Spleen (tissue), 7 donors: Measurements from ENCODE around the gene ADAMTS14.

Experiments used
- CTCF ChIP-seq, 11 experiments: fragments of 200-600 bp in 7 of 11; fragments of 450-650 bp in 4 of 11; sonication (generic) in 4 of 11; IDR thresholded peaks in 8 of 11; conservative IDR thresholded peaks in 3 of 11; 1 replicate in 7 of 11; 2 replicates in 4 of 11; pipeline versions ENCODE4 v1.4.0 to v1.8.0; 2016 to 2021; ENCODE audit warnings: antibody characterized with exemption in 11 of 11, inconsistent platforms in 4 of 11, mild to moderate bottlenecking in 1 of 11
- POLR2A ChIP-seq, 3 donors: fragments of 450-650 bp; IDR thresholded peaks; one replicate each; pipeline ENCODE4 v1.5.1; 2017; ENCODE audit warnings: antibody characterized with exemption in 3 of 3, mild to moderate bottlenecking in 1 of 3
- POLR2AphosphoS5 ChIP-seq, 3 donors: sonication (generic); formaldehyde crosslinking; IDR thresholded peaks; one replicate each; pipeline ENCODE4 v1.5.1; 2017; ENCODE audit warnings: antibody characterized with exemption in 3 of 3
- donor health status: DM: no; HTN: no; CAD: no; lungs with moderate emphysema.
- donor health status: DM: no; HTN: no; CAD: no.
- donor health status: DM: no; HTN: no; CAD: no.

GRCh38 chr10:70678250-70678635 lies 5.9 kb downstream of the ADAMTS14 start:
- TF ChIP-seq CTCF (IDR thresholded peaks at IDR 0.05 in 8 of 11, conservative IDR thresholded peaks at IDR 0.05 in 3 of 11) = no peak
- no peak for TF ChIP-seq POLR2A (IDR thresholded peaks at IDR 0.05)
- no peak for TF ChIP-seq POLR2AphosphoS5 (IDR thresholded peaks at IDR 0.05)
